ENCODE measurements around the gene ATP5F1B.

Gene ATP5F1B

GRCh38 chr12:56634242-56634836, 11.4 kb downstream of the ATP5F1B start:
- Histone ChIP-seq H3K36me3 (peaks cover 25% of the 10 kb centered on the region), H3K9me3 (ENCODE audit: severe bottlenecking) (no peaks in the 10 kb centered on the region), H3K27ac (peak overlapping the region; percentile 97), H3K27me3 (ENCODE audit: insufficient read depth, low read depth, severe bottlenecking) (no peaks in the 10 kb centered on the region), H3K4me3 (ENCODE audit: low read depth, low read length) (peak overlapping the region; percentile 80)
- peak; percentile 84 for DNase-seq
- no peak for TF ChIP-seq CTCF (IDR thresholded peaks at IDR 0.05; ENCODE audit: low read depth, low read length)

- peak overlapping the region; percentile 97 for H3K27ac ChIP-seq
- DNase-seq, result peak; percentile 26
- peak overlapping the region; percentile 80 for H3K4me3 ChIP-seq (ENCODE audit: low read depth, low read length)
- no peaks in the 10 kb centered on the region for H3K27me3 ChIP-seq (ENCODE audit: insufficient read depth, low read depth, severe bottlenecking)
- H3K9me3 ChIP-seq (ENCODE audit: severe bottlenecking), result no peaks in the 10 kb centered on the region
- peaks cover 19% of the 10 kb centered on the region for H3K36me3 ChIP-seq
- TF ChIP-seq CTCF (IDR thresholded peaks at IDR 0.05; ENCODE audit: low read depth, low read length), result no peak
These were observed 12.1 kb downstream of the ATP5F1B start for GRCh38 chr12:56633468-56634241.

GRCh38 chr12:56632701-56633467, 12.9 kb downstream of the ATP5F1B start:
- Histone ChIP-seq H3K27ac (peak overlapping the region; percentile 97), H3K27me3 (ENCODE audit: insufficient read depth, low read depth, severe bottlenecking) (no peaks in the 10 kb centered on the region), H3K9me3 (ENCODE audit: severe bottlenecking) (no peaks in the 10 kb centered on the region), H3K36me3 (peaks cover 11% of the 10 kb centered on the region), H3K4me3 (ENCODE audit: low read depth, low read length) (peak overlapping the region; percentile 41)
- no peak for DNase-seq
- TF ChIP-seq CTCF (IDR thresholded peaks at IDR 0.05; ENCODE audit: low read depth, low read length), result no peak

- H3K27ac ChIP-seq, result peak overlapping the region; percentile 97
These were observed 13.7 kb downstream of the ATP5F1B start for GRCh38 chr12:56631790-56632700.

More at GRCh38 chr12:56631790-56632700, 13.7 kb downstream of the ATP5F1B start:
- no peak for TF ChIP-seq CTCF (IDR thresholded peaks at IDR 0.05; ENCODE audit: low read depth, low read length)
- DNase-seq, result peak; percentile 82
- H3K9me3 ChIP-seq (ENCODE audit: severe bottlenecking), result no peaks in the 10 kb centered on the region
- no peaks in the 10 kb centered on the region for H3K27me3 ChIP-seq (ENCODE audit: insufficient read depth, low read depth, severe bottlenecking)
- peaks cover 7% of the 10 kb centered on the region for H3K36me3 ChIP-seq
- H3K4me3 ChIP-seq (ENCODE audit: low read depth, low read length), result peak overlapping the region; percentile 41
